Transverse colon (tissue), 4 donors: ENCODE data around the gene UPP1. TPM values are rescaled to one million over a fixed set of nuclear protein-coding genes. Genes with fewer than 3 reads are reported as not detected.

Source experiments
- DNase-seq: peaks from one replicate; pipeline ENCODE4 v3.0.0-alpha.2; 2019
- H3K27ac ChIP-seq, 4 donors: fragments of 200-600 bp; sonication (generic); 2 replicates each; pipeline ENCODE4 v1.5.1; 2016 to 2018; ENCODE audit warnings: inconsistent platforms in 4 of 4
- H3K27me3 ChIP-seq: fragments of 200-600 bp; sonication (generic); 2 replicates; pipeline ENCODE4 v1.5.1; 2017; ENCODE audit warnings: inconsistent platforms
- H3K36me3 ChIP-seq, 4 donors: fragments of 200-600 bp; sonication (generic); 2 replicates each; pipeline ENCODE4 v1.5.1; 2017 to 2019; ENCODE audit warnings: inconsistent platforms in 4 of 4
- H3K4me1 ChIP-seq, 4 donors: fragments of 200-600 bp; sonication (generic); 2 replicates each; pipeline ENCODE4 v1.5.1; 2017 to 2020; ENCODE audit warnings: inconsistent platforms in 4 of 4
- H3K4me3 ChIP-seq, 4 donors: fragments of 200-600 bp; sonication (generic); 1 replicate in 1 of 4; 2 replicates in 3 of 4; pipeline versions ENCODE4 v1.5.1 to v1.6.1; 2017 to 2019; ENCODE audit warnings: inconsistent platforms in 4 of 4
- H3K9me3 ChIP-seq, 2 donors: fragments of 200-600 bp; sonication (generic); 2 replicates each; pipeline ENCODE4 v1.5.1; 2017 to 2019; ENCODE audit warnings: inconsistent platforms in 2 of 2
- CTCF ChIP-seq, 5 experiments: fragments of 200-600 bp in 3 of 5; fragments of 450-650 bp in 2 of 5; sonication (generic) in 3 of 5; IDR thresholded peaks; 1 replicate in 2 of 5; 2 replicates in 3 of 5; pipeline ENCODE4 v1.5.1; 2016 to 2017; ENCODE audit warnings: antibody characterized with exemption in 5 of 5, inconsistent platforms in 3 of 5, mild to moderate bottlenecking in 2 of 5, moderate library complexity in 1 of 5
- EP300 ChIP-seq: sonication (generic); formaldehyde crosslinking; IDR thresholded peaks from one replicate; pipeline ENCODE4 v1.6.1; 2017; ENCODE audit warnings: antibody characterized with exemption, low read depth
- POLR2A ChIP-seq: fragments of 450-650 bp; IDR thresholded peaks from one replicate; pipeline ENCODE4 v1.6.1; 2016; ENCODE audit warnings: antibody characterized with exemption, mild to moderate bottlenecking, moderate library complexity
- POLR2AphosphoS5 ChIP-seq, 3 donors: sonication (generic); formaldehyde crosslinking; IDR thresholded peaks; one replicate each; pipeline ENCODE4 v1.6.1; 2016; ENCODE audit warnings: antibody characterized with exemption in 3 of 3
- WGBS, 2 donors: methylation state at CpG; one replicate each; pipeline ENCODE4 v1.1.5; 2018; ENCODE audit warnings: low coverage in 1 of 2; 5-methylcytosine and 5-hydroxymethylcytosine counted together
- in situ Hi-C, 4 donors: fragments of 200-750 bp; cut with MboI; loops; one replicate each; pipeline versions ENCODE4 v1.15.0 to v1.15.1; 2017; ENCODE audit warnings: low sequenced_read_pairs in 3 of 4, low pct_ligation_motif_present in 1 of 4, low pct_unique_long_range_greater_than_20kb in 1 of 4
- intact Hi-C: fragments of 100-400 bp; cut with DNase I; formaldehyde crosslinking; loops from one replicate; pipeline ENCODE4 v1.15.1; 2023; ENCODE audit warnings: low total_unique reads
- total RNA-seq, 4 donors: library from RNA; depleted of rRNA; stranded (reverse); fragments of >200 nt; gene quantifications; one replicate each; pipeline ENCODE4 v1.1.0, GENCODE V29; 2016

Gene UPP1
- total RNA-seq, 4 donors from 2014 or later = 31.3 to 46.8 (median 39.3) TPM

GRCh38 chr7:48059706-48060105 lies 29.4 kb upstream of the UPP1 start:
- no peak for TF ChIP-seq POLR2A
- TF ChIP-seq CTCF (IDR thresholded peaks at IDR 0.05) = no peak
- no peak for TF ChIP-seq POLR2AphosphoS5 (IDR thresholded peaks at IDR 0.05)
- no peak for TF ChIP-seq EP300
- H3K27ac ChIP-seq = no peak overlapping the region
- intact Hi-C loops (no loop called here), in situ Hi-C loops (no loop called here)
- no peaks in the 10 kb centered on the region for H3K27me3 ChIP-seq
- peaks cover 0 to 6% of the 10 kb centered on the region in 2 donors for H3K9me3 ChIP-seq
- H3K4me3 ChIP-seq = no peak overlapping the region
- DNase-seq = no peak
- WGBS, 2 donors = 73 to 79% methylated on average over 5 of the region's 5 CpGs
- no peaks in the 10 kb centered on the region for H3K36me3 ChIP-seq
- H3K4me1 ChIP-seq = no peaks in the 10 kb centered on the region

GRCh38 chr7:48063985-48064384 lies 25.1 kb upstream of the UPP1 start:
- intact Hi-C loops (no loop called here), in situ Hi-C loops (no loop called here)
- Histone ChIP-seq H3K4me1 (no peaks in the 10 kb centered on the region), H3K9me3 (no peaks in the 10 kb centered on the region), H3K27me3 (no peaks in the 10 kb centered on the region), H3K36me3 (no peaks in the 10 kb centered on the region), H3K4me3 (no peak overlapping the region), H3K27ac (no peak overlapping the region)
- TF ChIP-seq CTCF (IDR thresholded peaks at IDR 0.05) (no peak), EP300 (no peak), POLR2AphosphoS5 (IDR thresholded peaks at IDR 0.05) (no peak), POLR2A (no peak)
- WGBS, 2 donors = 81 to 82% methylated on average over 1 of the region's 1 CpG
- DNase-seq = no peak

GRCh38 chr7:48067475-48067874 lies 21.6 kb upstream of the UPP1 start:
- no peak overlapping the region for H3K4me3 ChIP-seq
- no peaks in the 10 kb centered on the region for H3K9me3 ChIP-seq
- H3K27me3 ChIP-seq = no peaks in the 10 kb centered on the region
- intact Hi-C loops = no loop called here
- TF ChIP-seq CTCF (IDR thresholded peaks at IDR 0.05) (no peak), POLR2A (no peak), POLR2AphosphoS5 (IDR thresholded peaks at IDR 0.05) (no peak), EP300 (no peak)
- 87 to 100% methylated on average over 2 of the region's 2 CpGs for WGBS, 2 donors
- no peak for DNase-seq
- in situ Hi-C loops = no loop called here
- H3K4me1 ChIP-seq = no peaks in the 10 kb centered on the region
- H3K27ac ChIP-seq = no peak overlapping the region
- H3K36me3 ChIP-seq = no peaks in the 10 kb centered on the region

GRCh38 chr7:48074204-48074654 lies 14.8 kb upstream of the UPP1 start:
- in situ Hi-C loops (no loop called here), intact Hi-C loops (no loop called here)

More at GRCh38 chr7:48074204-48074654, 14.8 kb upstream of the UPP1 start:
- TF ChIP-seq POLR2AphosphoS5 (IDR thresholded peaks at IDR 0.05) (no peak), POLR2A (no peak), CTCF (IDR thresholded peaks at IDR 0.05) (no peak), EP300 (no peak)
- no peaks in the 10 kb centered on the region for H3K27me3 ChIP-seq
- no peaks in the 10 kb centered on the region for H3K36me3 ChIP-seq
- no peak for DNase-seq
- H3K9me3 ChIP-seq = no peaks in the 10 kb centered on the region
- no peak overlapping the region for H3K27ac ChIP-seq
- H3K4me3 ChIP-seq = no peak overlapping the region
- H3K4me1 ChIP-seq = peaks cover 0 to 14% (median 6%) of the 10 kb centered on the region in 4 donors
